Fibroblast of mammary gland (primary cell): ENCODE results near the gene FHOD3.

Experiments used
- DNase-seq: peaks from one replicate; pipeline ENCODE4 v3.0.0-alpha.2; 2010; ENCODE audit warnings: low read depth
- H3K4me3 ChIP-seq: 2 replicates; pipeline ENCODE4 v1.5.1; 2011; ENCODE audit warnings: low read depth, mild to moderate bottlenecking, low read length, moderate library complexity; ENCODE audit not compliant: control insufficient read depth
- TF ChIP-seq, protein P1 (sequence below): conservative IDR thresholded peaks from 2 replicates; pipeline ENCODE4 v1.5.1; 2011; ENCODE audit warnings: low read depth, low read length, inconsistent platforms; ENCODE audit not compliant: control insufficient read depth, insufficient read depth

The FHOD3 gene

DNA sequence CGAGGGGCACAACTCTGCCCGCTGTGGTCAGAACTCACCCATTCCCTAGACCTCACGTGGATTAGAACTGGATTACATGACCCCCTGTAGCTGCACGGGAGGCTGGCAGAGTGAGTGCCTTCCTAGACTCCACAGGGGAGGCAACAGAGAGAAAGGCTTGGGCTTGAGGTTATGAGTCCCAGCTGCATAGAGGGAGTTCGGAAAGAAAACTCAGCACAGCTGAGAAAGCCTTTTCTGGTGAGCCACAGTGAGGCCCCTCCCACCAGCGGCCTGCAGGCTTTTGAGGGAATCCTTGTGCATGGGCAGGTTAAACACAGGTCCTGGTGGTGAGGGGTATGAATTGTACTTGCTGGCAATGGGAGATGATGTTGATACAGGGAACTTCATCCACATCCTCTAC lies 217.3 kb downstream of the FHOD3 start:
- H3K4me3 ChIP-seq, result no peak overlapping the region
- TF ChIP-seq, protein P1, sequence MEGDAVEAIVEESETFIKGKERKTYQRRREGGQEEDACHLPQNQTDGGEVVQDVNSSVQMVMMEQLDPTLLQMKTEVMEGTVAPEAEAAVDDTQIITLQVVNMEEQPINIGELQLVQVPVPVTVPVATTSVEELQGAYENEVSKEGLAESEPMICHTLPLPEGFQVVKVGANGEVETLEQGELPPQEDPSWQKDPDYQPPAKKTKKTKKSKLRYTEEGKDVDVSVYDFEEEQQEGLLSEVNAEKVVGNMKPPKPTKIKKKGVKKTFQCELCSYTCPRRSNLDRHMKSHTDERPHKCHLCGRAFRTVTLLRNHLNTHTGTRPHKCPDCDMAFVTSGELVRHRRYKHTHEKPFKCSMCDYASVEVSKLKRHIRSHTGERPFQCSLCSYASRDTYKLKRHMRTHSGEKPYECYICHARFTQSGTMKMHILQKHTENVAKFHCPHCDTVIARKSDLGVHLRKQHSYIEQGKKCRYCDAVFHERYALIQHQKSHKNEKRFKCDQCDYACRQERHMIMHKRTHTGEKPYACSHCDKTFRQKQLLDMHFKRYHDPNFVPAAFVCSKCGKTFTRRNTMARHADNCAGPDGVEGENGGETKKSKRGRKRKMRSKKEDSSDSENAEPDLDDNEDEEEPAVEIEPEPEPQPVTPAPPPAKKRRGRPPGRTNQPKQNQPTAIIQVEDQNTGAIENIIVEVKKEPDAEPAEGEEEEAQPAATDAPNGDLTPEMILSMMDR, result no peak
- DNase-seq, result no peak

DNA sequence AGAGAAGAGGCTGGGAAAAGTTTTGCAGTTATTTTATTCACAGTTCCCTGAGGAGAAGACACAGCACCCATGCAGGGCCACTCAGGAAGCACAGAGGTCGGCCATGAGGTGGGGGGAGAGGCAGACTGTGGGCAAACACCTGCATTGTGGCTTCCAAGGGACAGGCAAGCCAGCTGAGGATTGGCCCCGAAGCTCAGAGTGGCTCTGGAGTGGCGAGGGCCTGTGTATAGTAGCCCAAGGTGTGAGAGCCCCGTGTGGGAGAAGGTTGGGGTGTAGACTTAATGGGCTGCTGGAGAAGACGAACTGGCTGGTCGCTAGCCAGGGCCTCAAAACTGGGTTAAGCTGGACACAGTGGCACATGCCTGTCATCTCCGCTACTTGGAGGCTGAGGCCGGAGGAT lies 218.7 kb downstream of the FHOD3 start:
- no peak overlapping the region for H3K4me3 ChIP-seq
- DNase-seq, result no peak
- TF ChIP-seq, protein P1, result no peak

DNA sequence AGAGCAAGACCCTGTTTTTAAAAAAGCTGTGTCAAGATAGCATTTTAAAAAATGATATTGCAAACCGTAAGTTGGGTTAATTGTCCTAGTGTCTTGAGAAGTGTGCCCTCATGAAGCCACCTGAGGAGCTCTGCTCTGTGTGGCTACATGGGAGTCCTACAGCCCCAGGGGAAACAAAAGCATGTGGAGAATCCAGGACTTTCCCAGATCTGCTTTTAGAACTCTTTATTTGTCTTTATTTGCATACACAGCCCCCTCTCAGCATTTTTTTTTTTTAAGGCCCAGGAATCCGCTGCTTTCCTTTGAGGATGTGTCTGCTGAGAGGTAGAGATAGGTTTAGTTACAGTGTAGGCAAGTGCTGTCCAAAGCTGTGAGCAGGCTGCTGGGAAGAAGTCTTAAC lies 219.2 kb downstream of the FHOD3 start:
- no peak for DNase-seq
- no peak overlapping the region for H3K4me3 ChIP-seq
- TF ChIP-seq, protein P1, result no peak

DNA sequence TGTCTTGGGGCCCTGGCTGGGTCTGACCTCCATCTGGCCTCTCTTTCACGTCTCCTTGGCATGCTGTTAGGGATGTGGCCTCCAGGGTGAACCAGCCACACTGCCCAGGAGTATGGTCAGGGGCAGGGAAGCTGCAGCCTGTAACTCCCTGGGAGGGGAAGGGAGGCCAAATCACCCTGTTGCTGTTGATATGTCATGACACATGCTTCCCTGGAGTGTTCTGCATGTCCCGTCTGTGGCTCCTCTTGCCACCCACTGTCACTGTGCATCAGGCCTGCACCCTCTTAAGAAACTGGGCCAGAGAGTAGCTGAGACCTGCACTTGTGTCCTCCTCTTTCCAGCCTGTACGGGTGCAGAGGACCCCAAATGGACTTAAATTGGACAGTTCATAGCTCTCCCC lies 221.3 kb downstream of the FHOD3 start:
- TF ChIP-seq, protein P1, result no peak
- H3K4me3 ChIP-seq, result no peak overlapping the region
- no peak for DNase-seq

DNA sequence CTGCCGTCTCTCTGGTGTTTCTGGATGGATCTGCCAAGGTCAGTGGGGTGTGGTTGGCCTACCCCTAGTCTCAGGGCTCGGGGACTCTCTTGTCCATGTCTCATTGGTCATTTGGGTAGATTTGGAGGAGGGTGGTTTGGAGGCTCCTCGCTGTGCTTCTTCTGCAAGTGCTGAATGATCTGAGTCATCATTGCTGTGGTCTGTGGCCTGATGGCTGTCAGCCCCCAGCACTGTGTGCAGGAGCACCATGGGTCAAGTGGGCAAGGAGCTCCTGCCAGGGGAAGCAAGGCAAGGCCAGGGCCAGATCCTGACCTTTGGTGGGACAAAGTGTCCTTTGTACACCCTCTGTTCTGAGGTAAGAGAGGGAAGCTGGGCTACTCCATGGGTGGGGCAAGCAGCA lies 221.8 kb downstream of the FHOD3 start:
- DNase-seq, result peak; percentile 46
- TF ChIP-seq, protein P1, result no peak
- no peak overlapping the region for H3K4me3 ChIP-seq

DNA sequence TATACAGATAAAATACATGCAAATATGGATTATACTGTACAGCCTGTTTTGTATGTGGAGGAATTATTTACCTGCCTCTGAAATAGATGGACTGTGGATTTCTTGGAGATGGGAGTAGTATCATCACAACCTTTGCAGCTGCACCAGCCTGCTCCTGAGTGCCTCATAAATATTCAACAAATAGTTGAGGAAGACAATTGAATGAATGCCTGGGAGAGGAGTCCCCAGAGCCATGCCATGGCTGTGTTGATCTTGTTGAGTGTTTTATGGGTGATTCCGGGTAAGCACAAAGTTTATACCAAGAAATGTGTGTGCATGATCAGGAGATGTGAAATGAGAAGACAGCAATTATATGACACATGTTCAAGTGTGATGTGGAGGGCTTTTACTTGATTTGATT lies 225.0 kb downstream of the FHOD3 start:
- DNase-seq, result no peak
- H3K4me3 ChIP-seq, result no peak overlapping the region
- TF ChIP-seq, protein P1, result no peak

DNA sequence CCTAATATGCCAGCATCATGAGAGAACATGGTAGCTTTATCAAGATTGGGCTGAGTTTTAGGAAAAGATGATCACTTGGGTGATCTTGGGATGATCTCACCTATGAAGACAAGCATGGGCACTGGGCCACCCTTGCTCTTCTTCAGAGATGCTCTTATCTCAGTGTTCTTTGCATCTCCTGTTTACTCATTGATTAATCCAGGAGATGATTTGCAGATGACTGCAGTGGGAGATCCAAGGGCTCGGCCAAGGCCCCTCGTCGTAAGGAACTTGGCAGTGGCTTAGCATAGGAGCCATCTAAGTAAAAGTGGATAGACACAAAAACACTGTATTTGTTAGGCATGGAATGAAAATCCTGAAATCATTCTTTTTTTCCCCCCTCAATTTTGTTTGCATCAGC lies 228.4 kb downstream of the FHOD3 start:
- no peak overlapping the region for H3K4me3 ChIP-seq
- TF ChIP-seq, protein P1, result no peak
- DNase-seq, result peak; percentile 12
